HL-60 (cell line): ENCODE measurements around the gene TMEM273.

ENCODE experiments used
- DNase-seq, 2 experiments: peaks; one replicate each; pipeline ENCODE4 v3.0.0-alpha.2; 2010 to 2020; ENCODE audit warnings: low read depth in 1 of 2, low spot score in 1 of 2
- H3K27ac ChIP-seq: fragments of 250-450 bp; sonication (Bioruptor Pico); replicated peaks from 2 replicates; pipeline ENCODE4 v1.5.1; 2020; ENCODE audit warnings: mild to moderate bottlenecking, moderate library complexity
- H3K27me3 ChIP-seq: fragments of 250-450 bp; sonication (Bioruptor Pico); 2 replicates; pipeline ENCODE4 v1.5.1; 2021; ENCODE audit warnings: mild to moderate bottlenecking, moderate library complexity; ENCODE audit not compliant: insufficient read depth, poor library complexity, severe bottlenecking
- H3K4me3 ChIP-seq: replicated peaks from 2 replicates; pipeline ENCODE4 v1.5.1; 2011; ENCODE audit warnings: mild to moderate bottlenecking, control low read depth, low read length; ENCODE audit not compliant: insufficient read depth
- GABPA ChIP-seq: IDR thresholded peaks from 2 replicates; pipeline ENCODE4 v1.6.1; 2012; ENCODE audit warnings: low read depth
- POLR2AphosphoS5 ChIP-seq: IDR thresholded peaks from 2 replicates; pipeline ENCODE4 v1.6.1; 2012; ENCODE audit warnings: low read depth
- REST ChIP-seq: IDR thresholded peaks from 2 replicates; pipeline ENCODE4 v1.6.1; 2012; ENCODE audit warnings: low read depth; ENCODE audit not compliant: insufficient replicate concordance
- SPI1 ChIP-seq: IDR thresholded peaks from 2 replicates; pipeline ENCODE4 v1.6.1; 2012; ENCODE audit warnings: low read depth, mild to moderate bottlenecking, borderline replicate concordance
- TF ChIP-seq, protein P1 (sequence below): IDR thresholded peaks from one replicate; pipeline ENCODE4 v1.5.1; 2011; ENCODE audit warnings: low read length, control low read depth, inconsistent platforms; ENCODE audit not compliant: insufficient read depth

The TMEM273 gene

DNA sequence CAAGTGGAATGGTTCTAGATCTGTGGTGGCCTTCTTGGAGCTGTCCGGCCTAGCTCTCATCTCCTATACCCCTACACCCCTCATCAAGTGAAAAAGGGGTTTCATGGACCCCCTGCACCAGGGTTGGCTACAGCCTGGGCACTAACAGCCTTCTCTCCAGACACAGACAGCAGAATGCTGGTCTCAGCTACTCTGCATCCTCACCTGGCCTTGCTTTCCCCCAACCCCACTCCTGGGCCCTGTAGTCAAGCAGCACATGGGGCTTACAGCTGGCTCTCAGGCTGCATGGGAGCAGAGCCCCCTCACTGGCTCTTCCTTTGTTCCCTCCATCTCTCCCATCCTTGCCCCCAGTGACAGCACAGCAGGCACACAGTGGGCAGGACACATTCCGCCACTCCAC, 20.8 kb upstream of the TMEM273 start:
- H3K27me3 ChIP-seq: no peaks in the 10 kb centered on the region
- H3K4me3 ChIP-seq: no peak overlapping the region
- TF ChIP-seq REST (no peak), GABPA (no peak), POLR2AphosphoS5 (no peak), SPI1 (no peak)
- TF ChIP-seq, protein P1, sequence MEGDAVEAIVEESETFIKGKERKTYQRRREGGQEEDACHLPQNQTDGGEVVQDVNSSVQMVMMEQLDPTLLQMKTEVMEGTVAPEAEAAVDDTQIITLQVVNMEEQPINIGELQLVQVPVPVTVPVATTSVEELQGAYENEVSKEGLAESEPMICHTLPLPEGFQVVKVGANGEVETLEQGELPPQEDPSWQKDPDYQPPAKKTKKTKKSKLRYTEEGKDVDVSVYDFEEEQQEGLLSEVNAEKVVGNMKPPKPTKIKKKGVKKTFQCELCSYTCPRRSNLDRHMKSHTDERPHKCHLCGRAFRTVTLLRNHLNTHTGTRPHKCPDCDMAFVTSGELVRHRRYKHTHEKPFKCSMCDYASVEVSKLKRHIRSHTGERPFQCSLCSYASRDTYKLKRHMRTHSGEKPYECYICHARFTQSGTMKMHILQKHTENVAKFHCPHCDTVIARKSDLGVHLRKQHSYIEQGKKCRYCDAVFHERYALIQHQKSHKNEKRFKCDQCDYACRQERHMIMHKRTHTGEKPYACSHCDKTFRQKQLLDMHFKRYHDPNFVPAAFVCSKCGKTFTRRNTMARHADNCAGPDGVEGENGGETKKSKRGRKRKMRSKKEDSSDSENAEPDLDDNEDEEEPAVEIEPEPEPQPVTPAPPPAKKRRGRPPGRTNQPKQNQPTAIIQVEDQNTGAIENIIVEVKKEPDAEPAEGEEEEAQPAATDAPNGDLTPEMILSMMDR: no peak
- no peak overlapping the region for H3K27ac ChIP-seq
- DNase-seq: no peak

DNA sequence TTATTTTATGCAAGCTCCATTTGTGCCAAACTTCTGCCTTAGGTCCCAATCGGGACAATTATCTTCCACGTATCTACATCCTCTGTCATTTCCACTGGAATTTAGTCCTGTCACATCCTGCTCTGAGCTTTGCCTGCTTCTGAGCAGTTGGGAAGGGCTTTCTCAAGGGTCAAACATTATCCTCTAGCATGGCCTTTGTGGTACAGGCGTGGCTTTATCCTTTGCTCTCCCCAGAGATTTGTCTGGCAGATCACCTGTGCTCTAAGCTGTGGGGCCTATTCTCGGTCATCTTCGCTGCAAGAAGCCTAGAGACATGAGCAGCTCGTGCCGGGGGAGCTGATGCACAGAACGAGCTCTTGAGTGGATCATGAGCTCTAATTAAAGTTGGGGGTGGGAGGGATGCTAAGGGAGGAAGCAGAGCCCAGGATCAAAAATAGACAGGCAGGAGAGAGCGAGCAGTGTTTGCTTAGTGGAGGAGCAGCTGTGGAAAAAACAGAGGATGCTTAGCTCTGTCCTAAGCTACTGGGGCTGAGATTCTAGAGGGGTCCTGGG, 19.8 kb upstream of the TMEM273 start:
- no peak overlapping the region for H3K4me3 ChIP-seq
- DNase-seq: no peak
- H3K27ac ChIP-seq: no peak overlapping the region
- no peaks in the 10 kb centered on the region for H3K27me3 ChIP-seq
- TF ChIP-seq, protein P1: no peak
- TF ChIP-seq REST (no peak), GABPA (no peak), SPI1 (no peak), POLR2AphosphoS5 (no peak)

DNA sequence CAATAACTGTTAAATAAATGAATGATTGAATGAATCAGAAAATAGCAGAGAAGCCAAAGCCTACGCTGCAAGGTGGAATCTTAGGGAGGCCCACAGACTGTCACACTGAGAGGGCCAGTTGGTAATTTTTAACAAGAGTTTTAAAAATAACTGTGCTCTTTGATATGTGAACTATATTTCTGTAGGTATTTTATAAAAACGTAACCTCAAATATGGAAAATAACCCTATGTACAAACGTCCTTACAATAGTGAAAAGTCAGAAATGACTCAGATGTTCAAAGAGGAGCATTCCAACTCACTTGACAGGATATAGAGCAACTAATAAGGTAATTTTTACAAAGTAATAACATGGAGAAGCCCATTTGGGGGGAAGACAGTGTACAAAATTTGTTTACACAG, 18.9 kb upstream of the TMEM273 start:
- TF ChIP-seq, protein P1: no peak
- TF ChIP-seq SPI1 (no peak), GABPA (no peak), REST (no peak), POLR2AphosphoS5 (no peak)
- DNase-seq: no peak
- Histone ChIP-seq H3K27me3 (no peaks in the 10 kb centered on the region), H3K4me3 (no peak overlapping the region), H3K27ac (no peak overlapping the region)
